Measurements from ENCODE around the gene SMC1A. TPM values are rescaled to one million over a fixed set of nuclear protein-coding genes. Genes with fewer than 3 reads are reported as not detected.

SMC1A gene
- total and polyA plus RNA-seq, 2 of the 8 experiments (the other 6 are each of a cell fraction or from before 2014, with no cell fraction given): 22.2 to 98.1 TPM

GRCh38 chrX:53383376-53384076, 38.9 kb downstream of the SMC1A start:
- H3K4ac ChIP-seq (replicated peaks; ENCODE audit: insufficient read length, low read depth, low read length): no peak overlapping the region
- no peak overlapping the region for H3K23ac ChIP-seq (ENCODE audit: insufficient read length)
- no peak overlapping the region for H3K9ac ChIP-seq (replicated peaks in 1 of 4; ENCODE audit: extremely low read depth in 1 of 4, low read depth in 3 of 4, low read length in 3 of 4)
- H4K8ac ChIP-seq (ENCODE audit: extremely low read depth, insufficient read depth, low read length): no peak overlapping the region
- no peak overlapping the region for H3K4me2 ChIP-seq (ENCODE audit: insufficient read depth in 1 of 2, low read depth in 2 of 2, low read length in 2 of 2)
- H3K23me2 ChIP-seq (ENCODE audit: low read depth, low read length): no peaks in the 10 kb centered on the region
- H3K9me3 ChIP-seq (ENCODE audit: insufficient read depth in 2 of 2, low read depth in 1 of 2, low read length in 1 of 2): no peaks in the 10 kb centered on the region
- H2BK12ac ChIP-seq (ENCODE audit: low read depth, low read length): no peak overlapping the region
- DNase-seq (ENCODE audit: low read depth in 1 of 2, low spot score in 2 of 2): no peak
- H4K5ac ChIP-seq (ENCODE audit: insufficient read length, low read depth, low read length): no peak overlapping the region
- no peak overlapping the region for H2BK5ac ChIP-seq (ENCODE audit: low read depth, low read length)
- H4K20me1 ChIP-seq (replicated peaks in 1 of 2; ENCODE audit: control insufficient read depth in 1 of 2, insufficient read depth in 2 of 2, low read length in 2 of 2): peaks cover 0 to 1% of the 10 kb centered on the region in 2 experiments
- H3K27me3 ChIP-seq (replicated peaks in 1 of 4; ENCODE audit: control insufficient read depth in 3 of 4, extremely low read depth in 1 of 4, insufficient read depth in 3 of 4, low read length in 3 of 4): no peaks in the 10 kb centered on the region
- no peak for FAIRE-seq
- 93% methylated on average over 4 of the region's 4 CpGs; no CpG with 5 or more reads in 1 of the 2 experiments for WGBS, 2 experiments (ENCODE audit: extremely low coverage in 1 of 2, insufficient coverage in 1 of 2, insufficient read length in 1 of 2, insufficient replicate concordance in 2 of 2, low coverage in 1 of 2, low lambda C conversion rate in 2 of 2, missing lambda C conversion rate in 1 of 2)
- no peak overlapping the region for H2BK120ac ChIP-seq (replicated peaks; ENCODE audit: low read depth, low read length)
- no peak overlapping the region for H2AK5ac ChIP-seq (ENCODE audit: low read depth, low read length)
- POLR2A ChIA-PET (ENCODE audit: partially characterized antibody): no interaction called here
- no peaks in the 10 kb centered on the region for H3K4me1 ChIP-seq (replicated peaks in 1 of 4; ENCODE audit: control insufficient read depth in 3 of 4, insufficient read depth in 4 of 4, low read length in 3 of 4)
- no peaks in the 10 kb centered on the region for H3K79me1 ChIP-seq (ENCODE audit: low read depth, low read length)
- CTCF ChIA-PET (ENCODE audit: partially characterized antibody): interaction anchor here (1.3 to 2.4 kb wide), 4 partner anchors 52 to 70 kb away, joined by 3 to 9 read pairs (median 5); no protein-coding TSS in a partner anchor
- H4K91ac ChIP-seq (replicated peaks; ENCODE audit: insufficient read length, low read length): no peak overlapping the region
- no peaks in the 10 kb centered on the region for H3K79me2 ChIP-seq (ENCODE audit: control insufficient read depth in 1 of 2, insufficient read depth in 2 of 2, low read length in 2 of 2)
- peaks cover 8 to 46% (median 35%) of the 10 kb centered on the region in 4 experiments; a peak in 7 of 8 replicates for H3K36me3 ChIP-seq (ENCODE audit: control insufficient read depth in 2 of 4, insufficient read depth in 4 of 4, low read length in 3 of 4)
- H2AFZ ChIP-seq (ENCODE audit: low read length): no peak overlapping the region
- H3K18ac ChIP-seq (ENCODE audit: extremely low read depth, low read length): no peak overlapping the region
- H2BK20ac ChIP-seq (ENCODE audit: low read length): no peak overlapping the region
- no peak overlapping the region for H3K56ac ChIP-seq (replicated peaks; ENCODE audit: insufficient read length, low read depth, low read length)
- H2BK15ac ChIP-seq (ENCODE audit: low read length): no peak overlapping the region
- no peak overlapping the region; the same call in 1 of the 2 replicates for H3K27ac ChIP-seq (ENCODE audit: low read depth, low read length)
- no peak overlapping the region for H3K14ac ChIP-seq (ENCODE audit: insufficient read length)
- H3K4me3 ChIP-seq (ENCODE audit: extremely low read depth in 1 of 4, insufficient read depth in 2 of 4, low read depth in 3 of 4, low read length in 4 of 4): no peak overlapping the region
- TF ChIP-seq SIX5 (IDR thresholded peaks at IDR 0.05; ENCODE audit: low read depth, low read length): no peak
- no peak for TF ChIP-seq CBX5 (IDR thresholded peaks at IDR 0.05; ENCODE audit: low read depth, low read length)
- no peak for TF ChIP-seq BCL11A (IDR thresholded peaks at IDR 0.05; ENCODE audit: low read depth in 2 of 2, low read length in 2 of 2)
- TF ChIP-seq BRCA1 (IDR thresholded peaks at IDR 0.05; ENCODE audit: low read depth, low read length): no peak
- no peak for TF ChIP-seq TAF7 (optimal IDR thresholded peaks at IDR 0.05; ENCODE audit: borderline replicate concordance, low read depth, low read length)
- TF ChIP-seq POLR2A (IDR thresholded peaks at IDR 0.05; ENCODE audit: control extremely low read depth in 1 of 2, low read depth in 2 of 2, low read length in 2 of 2): no peak
- TF ChIP-seq CTCF (IDR thresholded peaks at IDR 0.05; ENCODE audit: control extremely low read depth in 1 of 3, insufficient read depth in 1 of 3, low read depth in 1 of 3, low read length in 3 of 3): no peak
- no peak for TF ChIP-seq NRF1 (IDR thresholded peaks at IDR 0.05; ENCODE audit: low read depth, low read length)
- no peak for TF ChIP-seq SRF (IDR thresholded peaks at IDR 0.05; ENCODE audit: low read depth, low read length)
- no peak for TF ChIP-seq YY1 (IDR thresholded peaks at IDR 0.05; ENCODE audit: low read depth, low read length)
- no peak for TF ChIP-seq ZNF274 (IDR thresholded peaks at IDR 0.05; ENCODE audit: borderline replicate concordance, extremely low read depth, low read length)
- no peak for TF ChIP-seq POLR2AphosphoS5 (IDR thresholded peaks at IDR 0.05; ENCODE audit: low read depth, low read length)
